NCI-H2227 treated with DMSO at 0.1 percent for 48 hours (cell line): ENCODE data around the gene CTNNA1.

Experiments used
- DNase-seq: peaks from one replicate; lab custom pipeline; 2025; lab: John Stamatoyannopoulos, UW

CTNNA1 gene

DNA sequence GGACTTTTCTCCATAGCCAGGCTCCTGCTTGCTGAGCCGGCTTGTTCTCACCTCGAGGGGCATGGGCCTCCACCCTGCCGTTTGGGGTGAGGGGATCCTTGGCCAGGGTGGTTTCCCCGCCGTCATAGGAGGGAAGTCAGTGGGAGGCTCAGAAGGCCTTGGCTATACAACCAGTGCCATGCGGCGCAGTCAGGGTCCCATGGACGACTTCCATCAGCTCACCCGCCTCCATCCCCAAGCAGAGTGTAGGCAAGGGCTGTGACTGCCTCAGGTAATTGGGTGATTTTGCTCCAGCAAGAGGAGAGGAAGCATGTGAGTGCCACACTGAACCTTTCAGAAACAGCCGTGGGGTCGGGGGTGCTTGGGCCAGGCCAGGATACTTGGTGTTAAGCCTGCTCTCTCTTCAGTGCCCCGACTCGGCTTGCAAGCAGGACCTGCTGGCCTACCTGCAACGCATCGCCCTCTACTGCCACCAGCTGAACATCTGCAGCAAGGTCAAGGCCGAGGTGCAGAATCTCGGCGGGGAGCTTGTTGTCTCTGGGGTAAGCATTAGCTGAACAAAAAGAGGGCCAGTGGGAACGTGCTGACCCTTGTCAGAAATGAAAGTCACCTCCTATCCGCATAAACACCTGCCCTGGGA lies 179.1 kb downstream of the CTNNA1 start:
- no peak for DNase-seq

- DNase-seq: no peak
Observed at GRCh38 chr5:138933522-138934290, 180.5 kb downstream of the CTNNA1 start.

DNA sequence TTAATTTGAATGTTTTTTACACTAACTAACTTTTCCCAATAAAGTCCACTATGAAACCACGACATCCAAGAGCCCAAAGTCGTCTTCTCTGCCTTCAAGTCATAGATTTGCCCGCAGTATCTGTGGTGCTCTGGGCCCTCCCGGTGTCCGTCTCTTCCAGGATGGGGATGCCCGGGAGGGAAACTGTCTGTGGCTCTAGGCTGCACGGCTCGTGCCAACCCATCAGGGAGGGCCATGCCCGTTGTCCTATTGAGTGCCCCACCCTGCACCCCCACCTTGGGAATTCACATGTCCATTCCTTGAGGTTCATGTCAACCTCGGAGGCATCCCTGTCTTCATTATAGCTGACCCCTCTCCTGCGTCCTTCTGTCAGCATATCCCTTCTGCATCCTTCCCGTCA lies 181.7 kb downstream of the CTNNA1 start:
- DNase-seq: no peak

GRCh38 chr5:138935466-138935865 lies 182.2 kb downstream of the CTNNA1 start:
- no peak for DNase-seq

DNA sequence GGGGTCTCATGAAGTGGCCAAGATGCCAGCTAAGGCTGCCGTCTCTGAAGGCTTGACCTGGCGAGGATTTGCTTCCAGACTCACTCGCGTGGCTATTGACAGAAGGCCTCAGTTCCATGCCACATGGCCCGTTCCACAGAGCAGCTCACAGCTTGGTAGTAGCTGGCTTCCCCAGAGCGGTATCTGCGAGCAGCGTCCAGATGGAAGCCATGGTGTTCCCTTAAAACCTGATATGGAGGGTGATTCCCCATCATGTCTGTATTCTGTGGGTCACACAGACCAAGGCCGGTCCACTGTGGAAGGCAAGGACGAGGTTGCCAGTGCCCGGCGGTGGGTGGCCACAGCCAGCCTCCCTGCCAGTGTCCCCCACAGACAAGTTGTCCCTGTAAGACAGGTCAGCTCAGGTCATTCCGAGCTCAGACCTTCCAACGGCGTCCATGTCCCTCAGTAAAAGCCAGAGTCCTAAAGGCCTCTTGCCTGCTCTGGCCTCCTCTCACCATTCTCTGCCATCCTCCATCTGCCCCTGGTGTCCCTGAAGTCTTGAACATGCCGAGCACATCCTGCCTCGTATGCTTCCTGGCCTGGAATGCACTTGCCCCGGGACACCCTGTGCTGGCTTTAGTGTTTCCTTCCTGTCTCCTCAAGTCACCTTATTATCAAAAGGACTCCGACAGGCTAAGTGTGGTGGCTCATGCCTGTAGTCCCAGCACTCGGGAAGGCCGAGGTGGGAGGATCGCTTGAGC lies 183.2 kb downstream of the CTNNA1 start:
- no peak for DNase-seq

GRCh38 chr5:138936968-138937345 lies 183.7 kb downstream of the CTNNA1 start:
- DNase-seq: no peak

- DNase-seq: no peak
Observed at GRCh38 chr5:138937392-138938387, 184.5 kb downstream of the CTNNA1 start.

DNA sequence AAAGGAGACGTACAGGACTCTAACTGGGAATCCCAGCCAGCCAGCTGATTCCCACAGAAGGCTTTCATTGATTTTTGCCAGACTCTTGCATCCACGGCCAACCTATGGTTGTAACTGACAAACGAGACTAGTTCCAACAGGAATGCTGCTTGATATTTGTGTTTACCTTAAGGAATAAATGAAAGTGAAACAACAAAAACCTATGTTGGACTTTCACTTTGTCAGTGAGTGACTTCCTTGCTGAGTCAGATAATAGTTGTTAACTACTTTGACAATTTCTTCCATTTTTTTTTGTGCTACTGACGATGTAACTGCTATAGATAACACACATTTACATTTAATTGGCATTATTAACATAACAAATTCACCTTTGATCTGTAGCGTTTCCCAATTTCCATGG lies 185.3 kb downstream of the CTNNA1 start:
- DNase-seq: no peak

DNA sequence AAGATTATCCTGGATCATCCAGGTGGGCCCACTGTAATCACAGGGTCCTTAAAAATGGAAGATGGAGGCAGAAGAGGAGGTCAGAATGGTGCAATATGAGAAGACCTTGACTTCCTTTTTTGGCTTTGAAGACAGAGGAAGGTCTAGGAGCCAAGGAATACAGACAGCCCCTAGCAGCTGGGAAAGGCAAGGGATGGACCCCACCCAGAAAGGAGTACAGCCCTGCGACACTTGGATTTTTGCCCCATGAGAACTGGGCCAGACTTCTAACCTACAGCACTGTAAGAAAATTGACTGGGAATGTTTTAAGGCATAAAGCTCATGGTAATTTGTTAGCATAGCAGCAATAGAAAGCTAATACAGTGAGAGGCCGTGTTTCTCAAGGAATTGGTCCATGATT lies 188.8 kb downstream of the CTNNA1 start:
- no peak for DNase-seq

- DNase-seq: no peak
Observed at GRCh38 chr5:138942861-138943260, 189.6 kb downstream of the CTNNA1 start.

GRCh38 chr5:138943599-138944173 lies 190.5 kb downstream of the CTNNA1 start:
- no peak for DNase-seq

DNA sequence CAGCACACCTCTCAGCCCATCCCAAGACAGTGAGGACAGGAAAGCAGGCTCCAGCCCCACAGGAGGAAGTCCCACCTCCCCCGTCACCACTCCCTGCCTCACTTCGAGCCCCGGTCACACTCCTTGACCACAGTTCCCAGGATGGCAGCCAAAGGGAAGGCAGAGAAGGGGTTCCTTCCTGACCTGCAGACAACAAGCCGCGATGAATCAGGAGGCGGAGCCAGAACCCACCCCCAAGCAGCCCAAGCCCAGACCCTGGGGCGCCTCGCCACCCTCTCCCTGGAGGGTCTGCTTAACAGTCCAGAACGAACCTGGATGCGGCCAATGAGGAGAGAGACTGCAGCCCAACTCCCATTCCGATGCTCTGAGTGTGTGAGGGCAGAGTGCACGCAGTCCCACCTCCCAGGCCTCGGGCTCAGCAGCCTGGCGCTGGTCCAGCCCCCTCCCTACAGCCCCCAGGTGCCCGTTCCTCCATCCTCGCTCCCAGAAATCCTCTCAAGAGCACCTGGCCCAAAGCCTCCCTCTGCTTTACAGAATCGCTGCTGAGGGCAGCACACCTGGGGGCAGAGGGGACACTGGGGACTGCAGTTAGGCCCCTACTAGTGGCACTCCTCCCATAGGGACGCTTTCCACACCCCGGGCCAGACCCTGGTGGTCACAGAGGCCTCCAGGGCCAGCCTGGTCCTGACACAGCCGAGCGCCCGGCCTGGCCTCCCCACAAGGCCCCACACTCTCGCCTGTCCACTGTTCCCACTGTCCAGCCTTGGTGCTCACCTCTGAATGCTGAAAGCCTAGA lies 191.5 kb downstream of the CTNNA1 start:
- DNase-seq: no peak

GRCh38 chr5:138945421-138946240 lies 192.4 kb downstream of the CTNNA1 start:
- no peak for DNase-seq

GRCh38 chr5:138946241-138946623 lies 193.0 kb downstream of the CTNNA1 start:
- DNase-seq: peak; percentile 37

DNA sequence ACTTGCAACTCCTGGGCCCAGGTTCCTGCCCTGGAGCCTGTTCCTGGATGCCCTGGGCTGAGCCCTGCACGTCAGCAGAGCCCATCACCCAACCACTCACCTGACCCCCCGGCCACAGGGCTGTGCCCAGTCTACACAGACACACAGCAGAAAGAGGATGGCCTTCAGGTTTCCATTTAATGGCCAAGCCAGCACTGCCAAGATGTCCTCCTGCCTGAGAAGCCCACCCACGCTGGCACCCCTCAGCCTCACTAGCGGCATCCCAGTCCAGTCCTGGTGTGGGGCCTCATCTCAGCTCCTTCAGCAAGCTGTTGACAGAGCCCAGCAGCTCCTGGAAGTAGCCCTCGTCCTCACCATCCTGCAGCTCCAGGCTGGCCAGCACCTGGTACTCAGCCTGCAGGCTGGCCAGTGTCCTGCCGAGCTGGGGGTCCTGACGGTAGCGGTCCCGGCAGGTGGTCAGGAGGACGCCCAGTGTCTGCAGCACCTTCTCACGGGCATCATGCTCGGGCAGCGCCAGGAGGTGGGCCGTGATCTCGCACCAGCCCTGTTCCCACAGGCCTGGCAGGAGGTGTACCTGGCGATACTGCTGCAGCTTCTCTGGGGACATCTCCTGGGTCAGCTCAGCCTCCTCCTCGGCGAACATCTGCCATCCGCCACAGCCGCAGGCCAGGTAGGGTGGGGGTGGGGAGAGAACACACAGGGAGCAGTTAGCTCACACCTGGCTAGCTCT lies 193.8 kb downstream of the CTNNA1 start:
- no peak for DNase-seq

DNA sequence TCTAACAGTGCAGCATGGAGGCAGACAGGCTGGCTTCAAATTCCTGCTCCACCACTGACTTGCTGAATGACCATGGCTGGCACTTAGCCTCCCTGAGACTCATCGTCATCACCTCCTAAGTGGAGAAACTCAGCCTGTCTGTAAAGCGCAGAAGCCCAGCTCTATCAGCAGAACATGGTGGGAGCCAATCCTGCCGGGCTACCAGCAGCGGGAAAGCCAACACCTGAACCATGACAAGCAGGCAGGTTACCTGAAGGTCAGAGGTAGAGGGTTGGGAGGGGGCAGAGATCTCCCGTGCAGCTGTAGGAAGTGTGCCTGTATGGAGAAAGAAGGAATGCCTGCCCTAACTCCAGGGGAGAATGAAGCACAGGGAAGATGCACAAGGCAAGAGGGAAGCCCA lies 194.6 kb downstream of the CTNNA1 start:
- no peak for DNase-seq

GRCh38 chr5:138948471-138949222 lies 195.4 kb downstream of the CTNNA1 start:
- DNase-seq: peak; percentile 38

DNA sequence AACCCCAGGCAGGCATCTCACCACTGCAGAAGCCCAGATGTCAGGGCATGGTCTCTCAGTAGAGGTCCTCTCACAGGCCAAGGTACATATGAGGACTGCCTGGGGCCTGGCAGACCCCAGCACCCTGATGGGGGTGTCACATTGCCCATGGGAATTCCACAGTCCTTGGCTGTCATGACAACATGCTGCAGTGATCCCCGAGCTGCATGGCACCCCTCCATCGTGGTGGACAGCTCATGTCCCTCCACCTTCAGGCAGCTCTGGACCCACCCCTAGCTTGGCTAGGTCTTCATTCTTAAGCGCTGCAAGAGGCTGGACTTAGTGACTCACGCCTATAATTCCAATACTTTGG lies 196.0 kb downstream of the CTNNA1 start:
- DNase-seq: no peak
